Measurements from ENCODE around the gene SAE1. TPM values are rescaled to one million over a fixed set of nuclear protein-coding genes. Genes with fewer than 3 reads are reported as not detected.

SAE1 gene
- total RNA-seq, 1 experiment from 2014 or later = 140 TPM

- CTCF ChIA-PET = interaction anchor here (0.6 to 1.7 kb wide), 2 partner anchors 33 to 50 kb away, joined by 5 to 40 read pairs; no protein-coding TSS in a partner anchor
- Histone ChIP-seq H3K27ac (ENCODE audit: low read length) (peak overlapping the region; percentile 91), H3K9me3 (ENCODE audit: control insufficient read depth, insufficient read depth, low read depth, low read length) (no peaks in the 10 kb centered on the region), H3K4me3 (ENCODE audit: low read depth in 2 of 2, low read length in 2 of 2) (peak overlapping the region; percentile 63 to 80), H3K36me3 (ENCODE audit: control insufficient read depth, insufficient read depth, low read length) (no peaks in the 10 kb centered on the region), H3K27me3 (ENCODE audit: control insufficient read depth, insufficient read depth, low read length) (no peaks in the 10 kb centered on the region), H3K4me1 (ENCODE audit: control insufficient read depth, insufficient read depth, low read length) (peaks cover 4% of the 10 kb centered on the region)
- in situ Hi-C loops (cut with HindIII; ENCODE audit: low pct_unique_long_range_greater_than_20kb, low sequenced_read_pairs) = no loop called here
- BruUV-seq (replicated peaks) = TSS peak; percentile 95
- ATAC-seq (no peak), DNase-seq (ENCODE audit: low read depth, low spot score) (no peak)
- TF ChIP-seq, protein P1, sequence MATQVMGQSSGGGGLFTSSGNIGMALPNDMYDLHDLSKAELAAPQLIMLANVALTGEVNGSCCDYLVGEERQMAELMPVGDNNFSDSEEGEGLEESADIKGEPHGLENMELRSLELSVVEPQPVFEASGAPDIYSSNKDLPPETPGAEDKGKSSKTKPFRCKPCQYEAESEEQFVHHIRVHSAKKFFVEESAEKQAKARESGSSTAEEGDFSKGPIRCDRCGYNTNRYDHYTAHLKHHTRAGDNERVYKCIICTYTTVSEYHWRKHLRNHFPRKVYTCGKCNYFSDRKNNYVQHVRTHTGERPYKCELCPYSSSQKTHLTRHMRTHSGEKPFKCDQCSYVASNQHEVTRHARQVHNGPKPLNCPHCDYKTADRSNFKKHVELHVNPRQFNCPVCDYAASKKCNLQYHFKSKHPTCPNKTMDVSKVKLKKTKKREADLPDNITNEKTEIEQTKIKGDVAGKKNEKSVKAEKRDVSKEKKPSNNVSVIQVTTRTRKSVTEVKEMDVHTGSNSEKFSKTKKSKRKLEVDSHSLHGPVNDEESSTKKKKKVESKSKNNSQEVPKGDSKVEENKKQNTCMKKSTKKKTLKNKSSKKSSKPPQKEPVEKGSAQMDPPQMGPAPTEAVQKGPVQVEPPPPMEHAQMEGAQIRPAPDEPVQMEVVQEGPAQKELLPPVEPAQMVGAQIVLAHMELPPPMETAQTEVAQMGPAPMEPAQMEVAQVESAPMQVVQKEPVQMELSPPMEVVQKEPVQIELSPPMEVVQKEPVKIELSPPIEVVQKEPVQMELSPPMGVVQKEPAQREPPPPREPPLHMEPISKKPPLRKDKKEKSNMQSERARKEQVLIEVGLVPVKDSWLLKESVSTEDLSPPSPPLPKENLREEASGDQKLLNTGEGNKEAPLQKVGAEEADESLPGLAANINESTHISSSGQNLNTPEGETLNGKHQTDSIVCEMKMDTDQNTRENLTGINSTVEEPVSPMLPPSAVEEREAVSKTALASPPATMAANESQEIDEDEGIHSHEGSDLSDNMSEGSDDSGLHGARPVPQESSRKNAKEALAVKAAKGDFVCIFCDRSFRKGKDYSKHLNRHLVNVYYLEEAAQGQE (IDR thresholded peaks at IDR 0.05; ENCODE audit: insufficient read depth in 1 of 2, low read depth in 2 of 2, low read length in 1 of 2) = no peak
- TF ChIP-seq, protein P2, sequence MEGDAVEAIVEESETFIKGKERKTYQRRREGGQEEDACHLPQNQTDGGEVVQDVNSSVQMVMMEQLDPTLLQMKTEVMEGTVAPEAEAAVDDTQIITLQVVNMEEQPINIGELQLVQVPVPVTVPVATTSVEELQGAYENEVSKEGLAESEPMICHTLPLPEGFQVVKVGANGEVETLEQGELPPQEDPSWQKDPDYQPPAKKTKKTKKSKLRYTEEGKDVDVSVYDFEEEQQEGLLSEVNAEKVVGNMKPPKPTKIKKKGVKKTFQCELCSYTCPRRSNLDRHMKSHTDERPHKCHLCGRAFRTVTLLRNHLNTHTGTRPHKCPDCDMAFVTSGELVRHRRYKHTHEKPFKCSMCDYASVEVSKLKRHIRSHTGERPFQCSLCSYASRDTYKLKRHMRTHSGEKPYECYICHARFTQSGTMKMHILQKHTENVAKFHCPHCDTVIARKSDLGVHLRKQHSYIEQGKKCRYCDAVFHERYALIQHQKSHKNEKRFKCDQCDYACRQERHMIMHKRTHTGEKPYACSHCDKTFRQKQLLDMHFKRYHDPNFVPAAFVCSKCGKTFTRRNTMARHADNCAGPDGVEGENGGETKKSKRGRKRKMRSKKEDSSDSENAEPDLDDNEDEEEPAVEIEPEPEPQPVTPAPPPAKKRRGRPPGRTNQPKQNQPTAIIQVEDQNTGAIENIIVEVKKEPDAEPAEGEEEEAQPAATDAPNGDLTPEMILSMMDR (IDR thresholded peaks at IDR 0.05) = no peak
- TF ChIP-seq SIN3A (IDR thresholded peaks at IDR 0.05; ENCODE audit: borderline replicate concordance, insufficient read depth, low read depth, low read length) (no peak), TCF7L2 (IDR thresholded peaks at IDR 0.05; ENCODE audit: low read depth, low read length) (no peak), POLR2AphosphoS5 (IDR thresholded peaks at IDR 0.05; ENCODE audit: low read depth, low read length) (no peak)
- intact Hi-C loops (cut with micrococcal nuclease; ENCODE audit: unreplicated experiment) = no loop called here
- POLR2A ChIA-PET = interaction anchor here (1.0 to 1.4 kb wide), 3 partner anchors 11 to 18 kb away, joined by 3 to 5 read pairs (median 3); partner anchors contain the start of gene CCDC9
These were observed 112.7 kb downstream of the SAE1 start for GRCh38 chr19:47243364-47243775.

DNA sequence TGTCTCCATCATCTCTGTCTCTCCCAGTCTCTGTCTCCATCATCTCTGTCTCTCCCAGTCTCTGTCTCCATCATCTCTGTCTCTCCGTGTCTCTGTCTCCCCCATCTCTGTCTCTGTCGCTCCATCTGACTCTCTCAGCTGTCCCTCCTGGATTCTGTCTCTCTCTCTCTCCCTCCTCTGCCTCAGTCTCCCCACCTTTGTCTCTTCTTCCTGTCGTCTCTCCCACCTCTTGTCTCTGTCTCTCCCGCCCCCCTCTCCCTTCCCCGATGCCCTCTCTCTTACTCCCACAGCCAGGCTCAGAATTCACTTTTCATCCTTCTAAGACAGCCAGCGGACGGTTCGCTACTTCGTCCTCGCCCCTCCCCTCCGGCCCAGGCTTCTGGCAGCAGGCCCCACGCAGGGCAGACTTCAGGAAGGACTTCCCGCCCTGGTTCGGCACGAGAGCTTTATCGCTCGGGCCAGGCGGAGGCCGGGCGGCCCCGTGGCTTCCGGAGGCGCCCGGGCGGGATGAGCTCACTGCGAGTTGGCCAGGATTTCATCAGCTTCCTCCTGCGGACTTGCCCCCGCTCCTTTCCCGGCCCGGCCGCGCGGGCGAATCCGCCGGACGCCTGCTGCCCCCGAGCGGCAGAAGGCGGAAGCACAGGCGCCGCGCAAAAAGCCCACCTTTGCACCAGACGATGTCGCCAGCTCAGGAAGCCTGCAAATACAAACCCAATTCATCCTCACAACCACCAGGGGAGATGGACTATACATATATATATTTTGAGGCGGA lies 113.3 kb downstream of the SAE1 start:
- intact Hi-C loops (cut with micrococcal nuclease; ENCODE audit: unreplicated experiment) = no loop called here
- DNase-seq (ENCODE audit: low read depth, low spot score) = no peak
- in situ Hi-C loops (cut with HindIII; ENCODE audit: low pct_unique_long_range_greater_than_20kb, low sequenced_read_pairs) = no loop called here
- Histone ChIP-seq H3K4me3 (ENCODE audit: low read depth in 2 of 2, low read length in 2 of 2) (peak overlapping the region; percentile 63 to 80), H3K27ac (ENCODE audit: low read length) (peak overlapping the region; percentile 91), H3K4me1 (ENCODE audit: control insufficient read depth, insufficient read depth, low read length) (peaks cover 4% of the 10 kb centered on the region), H3K36me3 (ENCODE audit: control insufficient read depth, insufficient read depth, low read length) (no peaks in the 10 kb centered on the region), H3K27me3 (ENCODE audit: control insufficient read depth, insufficient read depth, low read length) (no peaks in the 10 kb centered on the region), H3K9me3 (ENCODE audit: control insufficient read depth, insufficient read depth, low read depth, low read length) (no peaks in the 10 kb centered on the region)
- TF ChIP-seq POLR2AphosphoS5 (IDR thresholded peaks at IDR 0.05; ENCODE audit: low read depth, low read length) (peak; percentile 50; the same call in 1 of the 2 replicates), SIN3A (IDR thresholded peaks at IDR 0.05; ENCODE audit: borderline replicate concordance, insufficient read depth, low read depth, low read length) (0 out of 2 replicates have a peak, but pooled peaks have one; percentile 35), TCF7L2 (IDR thresholded peaks at IDR 0.05; ENCODE audit: low read depth, low read length) (no peak)
- TF ChIP-seq, protein P2 (IDR thresholded peaks at IDR 0.05) = peak; percentile 96
- TF ChIP-seq, protein P1 (IDR thresholded peaks at IDR 0.05; ENCODE audit: insufficient read depth in 1 of 2, low read depth in 2 of 2, low read length in 1 of 2) = no peak
- ChIA-PET CTCF (interaction anchor here (0.5 to 1.7 kb wide), 8 partner anchors 12 to 113 kb away, joined by 3 to 40 read pairs (median 4); partner anchors contain the start of genes CCDC9 and SAE1), POLR2A (interaction anchor here (0.6 to 1.0 kb wide), 4 partner anchors 10 to 131 kb away, joined by 3 to 4 read pairs (median 3); partner anchors contain the start of genes CCDC9 and ZC3H4)
- BruUV-seq (replicated peaks) = TSS peak; percentile 76
- peak; percentile 89 for ATAC-seq

Data from Panc1 (cell line).